RPMI8226 (cell line): ENCODE data around the gene TOM1L2.

Source experiments
- DNase-seq: peaks from one replicate; pipeline ENCODE4 v3.0.0-alpha.2; 2015

The TOM1L2 gene

GRCh38 chr17:17868641-17869522 is 103.3 kb downstream of the TOM1L2 start:
- no peak for DNase-seq

- DNase-seq = no peak
Observed at GRCh38 chr17:17866897-17867296, 105.3 kb downstream of the TOM1L2 start.

GRCh38 chr17:17866425-17866824 is 105.8 kb downstream of the TOM1L2 start:
- no peak for DNase-seq

- DNase-seq = no peak
Observed at GRCh38 chr17:17865035-17865434, 107.2 kb downstream of the TOM1L2 start.

GRCh38 chr17:17860766-17861107 is 111.5 kb downstream of the TOM1L2 start:
- no peak for DNase-seq

- peak; percentile 76 for DNase-seq
Observed at GRCh38 chr17:17859909-17860765, 112.1 kb downstream of the TOM1L2 start.

GRCh38 chr17:17857496-17857895 is 114.7 kb downstream of the TOM1L2 start:
- no peak for DNase-seq

- no peak for DNase-seq
Observed at GRCh38 chr17:17856386-17856785, 115.8 kb downstream of the TOM1L2 start.

GRCh38 chr17:17855976-17856375 is 116.2 kb downstream of the TOM1L2 start:
- DNase-seq = no peak

GRCh38 chr17:17853811-17854447 is 118.3 kb downstream of the TOM1L2 start:
- no peak for DNase-seq

- no peak for DNase-seq
Observed at GRCh38 chr17:17852930-17853329, 119.3 kb downstream of the TOM1L2 start.

GRCh38 chr17:17851103-17852002 is 120.8 kb downstream of the TOM1L2 start:
- no peak for DNase-seq

- peak; percentile 71 for DNase-seq
Observed at GRCh38 chr17:17849845-17850373, 122.3 kb downstream of the TOM1L2 start.

GRCh38 chr17:17849147-17849820 is 122.9 kb downstream of the TOM1L2 start:
- DNase-seq = no peak

GRCh38 chr17:17848311-17849082 is 123.7 kb downstream of the TOM1L2 start:
- DNase-seq = no peak

- no peak for DNase-seq
Observed at GRCh38 chr17:17847726-17848125, 124.5 kb downstream of the TOM1L2 start.

GRCh38 chr17:17847118-17847689 is 125.0 kb downstream of the TOM1L2 start:
- no peak for DNase-seq

GRCh38 chr17:17846645-17847044 is 125.6 kb downstream of the TOM1L2 start:
- DNase-seq = no peak

- DNase-seq = no peak
Observed at GRCh38 chr17:17846003-17846402, 126.2 kb downstream of the TOM1L2 start.

GRCh38 chr17:17845046-17845775 is 127.0 kb downstream of the TOM1L2 start:
- DNase-seq = peak; percentile 42
